Memory B cell (primary cell): ENCODE results near the gene TGM2.
A peak's percentile ranks its signal among the peaks of the same experiment; 100 is the strongest.

Experiments
- ATAC-seq: fragments of 150-1000 bp; cut with Tn5 transposase; 2 replicates; pipeline ENCODE4 v1.10.0; 2021; ENCODE audit warnings: low read depth, mild to moderate bottlenecking, moderate library complexity
- DNase-seq, 2 donors: peaks; one replicate each; pipeline ENCODE4 v3.0.0; 2022; ENCODE audit warnings: low spot score in 2 of 2
- H3K27ac Mint-ChIP-seq: one replicate; pipeline ENCODE4 v1.8.0; 2022; ENCODE audit warnings: mild to moderate bottlenecking, moderate library complexity, mixed read lengths
- H3K27me3 Mint-ChIP-seq: one replicate; pipeline ENCODE4 v1.8.0; 2022; ENCODE audit warnings: mixed read lengths
- H3K36me3 Mint-ChIP-seq: one replicate; pipeline ENCODE4 v1.8.0; 2022; ENCODE audit warnings: mild to moderate bottlenecking, mixed read lengths
- H3K4me1 Mint-ChIP-seq: one replicate; pipeline ENCODE4 v1.8.0; 2022; ENCODE audit warnings: mixed read lengths
- H3K4me3 Mint-ChIP-seq: one replicate; pipeline ENCODE4 v1.8.0; 2022; ENCODE audit warnings: mild to moderate bottlenecking, moderate library complexity, mixed read lengths
- H3K9me3 Mint-ChIP-seq: one replicate; pipeline ENCODE4 v1.8.0; 2022; ENCODE audit warnings: mixed read lengths

The TGM2 gene

GRCh38 chr20:38175304-38176180 is 10.5 kb upstream of the TGM2 start:
- H3K27ac Mint-ChIP-seq, result no peak overlapping the region

GRCh38 chr20:38173237-38174156 is 8.4 kb upstream of the TGM2 start:
- H3K36me3 Mint-ChIP-seq, result no peaks in the 10 kb centered on the region
- no peak overlapping the region for H3K4me3 Mint-ChIP-seq
- H3K27ac Mint-ChIP-seq, result no peak overlapping the region
- no peak for DNase-seq
- H3K9me3 Mint-ChIP-seq, result no peaks in the 10 kb centered on the region
- H3K4me1 Mint-ChIP-seq, result peaks cover 9% of the 10 kb centered on the region
- H3K27me3 Mint-ChIP-seq, result peaks cover 11% of the 10 kb centered on the region
- no peak for ATAC-seq

More at GRCh38 chr20:38175304-38176180, 10.5 kb upstream of the TGM2 start:
- H3K36me3 Mint-ChIP-seq, result no peaks in the 10 kb centered on the region
- DNase-seq, result no peak
- ATAC-seq, result no peak
- no peaks in the 10 kb centered on the region for H3K9me3 Mint-ChIP-seq
- no peak overlapping the region for H3K4me3 Mint-ChIP-seq
- H3K27me3 Mint-ChIP-seq, result peaks cover 14% of the 10 kb centered on the region
- H3K4me1 Mint-ChIP-seq, result no peaks in the 10 kb centered on the region

DNA sequence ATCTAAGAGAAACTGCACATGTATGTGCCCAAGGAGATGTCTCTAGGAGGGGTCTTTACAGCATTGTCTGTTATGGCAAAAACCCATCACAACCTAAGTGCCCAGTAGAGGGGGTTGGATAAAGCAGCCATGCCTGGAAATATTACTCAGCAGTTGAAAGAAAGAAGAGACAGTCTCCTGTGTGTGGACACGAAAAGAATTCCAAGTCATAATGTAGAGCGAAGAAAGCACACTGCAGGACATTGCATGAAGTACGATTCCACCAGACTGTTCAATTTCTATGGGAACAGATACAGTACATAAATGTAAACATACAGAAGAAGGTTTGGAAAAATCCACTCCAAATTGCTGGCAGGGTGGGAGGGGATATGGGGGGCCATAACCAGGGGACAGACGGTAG is 7.3 kb upstream of the TGM2 start:
- peaks cover 9% of the 10 kb centered on the region for H3K4me1 Mint-ChIP-seq
- no peak overlapping the region for H3K4me3 Mint-ChIP-seq
- DNase-seq (no peak), ATAC-seq (no peak)
- no peaks in the 10 kb centered on the region for H3K9me3 Mint-ChIP-seq
- H3K27ac Mint-ChIP-seq, result no peak overlapping the region
- H3K27me3 Mint-ChIP-seq, result peaks cover 4% of the 10 kb centered on the region
- H3K36me3 Mint-ChIP-seq, result no peaks in the 10 kb centered on the region

DNA sequence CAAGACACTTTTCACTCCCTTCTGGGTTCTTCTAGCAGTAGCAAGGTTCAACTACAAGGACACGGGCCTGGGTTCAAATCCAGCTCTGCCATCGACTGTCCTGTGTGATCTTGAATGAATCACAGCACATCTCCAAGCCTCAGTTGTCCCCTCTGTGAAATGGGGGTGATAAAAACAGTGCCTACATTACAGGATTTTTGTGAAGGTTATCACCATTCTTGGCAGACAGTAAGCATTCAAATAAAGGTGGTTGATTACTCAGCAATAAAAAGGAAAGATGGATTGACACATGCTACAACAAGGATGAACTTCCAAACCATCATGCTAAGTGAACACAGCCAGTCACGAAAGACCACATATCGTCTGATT is 6.6 kb upstream of the TGM2 start:
- DNase-seq (no peak), ATAC-seq (no peak)
- no peak overlapping the region for H3K27ac Mint-ChIP-seq
- H3K4me1 Mint-ChIP-seq, result peaks cover 9% of the 10 kb centered on the region
- H3K9me3 Mint-ChIP-seq, result no peaks in the 10 kb centered on the region
- H3K4me3 Mint-ChIP-seq, result no peak overlapping the region
- no peaks in the 10 kb centered on the region for H3K36me3 Mint-ChIP-seq
- H3K27me3 Mint-ChIP-seq, result peaks cover 2% of the 10 kb centered on the region

DNA sequence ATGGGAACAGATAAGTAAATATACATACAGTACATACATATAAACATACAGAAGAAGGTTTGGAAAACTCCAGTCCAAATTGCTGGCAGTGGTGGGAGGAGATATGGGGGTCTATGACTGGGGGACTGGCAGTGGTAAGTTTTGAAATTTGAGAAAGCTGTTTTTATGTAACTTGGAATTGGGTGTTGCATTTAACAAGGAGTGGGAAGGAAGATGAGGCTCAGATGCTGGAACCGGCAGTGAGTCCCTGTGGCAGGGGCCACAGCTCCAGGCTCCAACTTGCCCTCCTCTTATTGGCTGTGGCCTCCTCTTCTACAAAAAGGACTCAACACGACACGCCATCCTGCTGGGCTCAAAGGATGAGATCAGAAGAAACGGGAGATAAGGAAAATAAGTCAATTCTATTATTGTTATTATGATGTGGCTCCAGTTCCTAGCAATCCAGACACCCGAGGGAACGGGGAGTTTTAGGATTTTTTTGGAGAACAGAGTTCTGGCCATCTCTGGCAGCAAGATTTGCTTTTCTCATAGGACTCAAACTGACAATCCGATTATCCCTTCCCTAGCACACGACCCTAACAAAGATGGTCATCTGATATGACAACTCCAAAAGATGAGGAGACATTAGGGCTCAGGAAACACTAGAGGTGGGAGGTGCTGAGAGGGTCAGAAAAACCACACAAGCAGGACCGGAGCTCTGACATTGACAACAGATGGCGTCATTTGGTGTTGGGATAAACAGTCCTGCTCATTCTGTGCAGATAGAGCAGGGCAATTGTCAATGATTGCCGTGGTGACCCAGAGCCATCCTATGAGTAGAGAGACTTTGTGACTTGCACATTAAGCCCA is 6.0 kb upstream of the TGM2 start:
- no peak overlapping the region for H3K4me3 Mint-ChIP-seq
- no peak for ATAC-seq
- no peaks in the 10 kb centered on the region for H3K36me3 Mint-ChIP-seq
- no peak overlapping the region for H3K27ac Mint-ChIP-seq
- peaks cover 12% of the 10 kb centered on the region for H3K4me1 Mint-ChIP-seq
- H3K9me3 Mint-ChIP-seq, result no peaks in the 10 kb centered on the region
- H3K27me3 Mint-ChIP-seq, result peaks cover 2% of the 10 kb centered on the region
- DNase-seq, result no peak

DNA sequence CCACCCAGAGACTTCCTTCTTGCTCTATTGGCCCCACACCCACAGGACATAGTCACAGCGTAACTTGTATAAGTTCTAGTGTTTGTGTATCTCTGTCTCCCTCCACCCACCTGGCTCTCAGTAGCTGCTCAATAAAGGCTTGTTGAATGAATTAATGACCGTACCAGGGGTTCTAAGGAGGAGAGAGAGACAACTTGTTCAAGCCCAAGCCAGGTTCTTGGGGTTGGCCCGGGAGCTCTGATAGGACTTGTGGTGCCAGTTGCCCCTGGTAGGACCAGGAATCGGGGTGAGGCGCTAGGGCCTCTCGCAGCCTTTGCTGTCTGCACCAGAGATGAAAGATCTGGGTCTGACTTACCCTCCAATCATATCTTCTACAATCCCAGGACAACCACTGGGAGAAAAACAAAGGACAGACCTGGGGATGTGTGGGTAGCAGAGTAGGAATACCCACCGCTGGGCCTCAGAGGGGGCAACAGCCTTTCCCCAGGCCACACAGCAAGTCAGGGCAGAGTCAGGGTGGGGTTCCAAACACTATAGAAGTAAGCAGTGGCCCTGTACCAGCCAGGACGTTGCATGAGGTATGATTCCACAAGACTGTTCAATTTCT is 5.3 kb upstream of the TGM2 start:
- Mint-ChIP-seq H3K27me3 (peaks cover 2% of the 10 kb centered on the region), H3K27ac (no peak overlapping the region), H3K4me3 (no peak overlapping the region), H3K36me3 (no peaks in the 10 kb centered on the region), H3K4me1 (peaks cover 18% of the 10 kb centered on the region), H3K9me3 (no peaks in the 10 kb centered on the region)
- ATAC-seq (no peak), DNase-seq (no peak)

- Mint-ChIP-seq H3K4me3 (no peak overlapping the region), H3K36me3 (no peaks in the 10 kb centered on the region), H3K4me1 (peaks cover 19% of the 10 kb centered on the region), H3K27ac (no peak overlapping the region), H3K9me3 (no peaks in the 10 kb centered on the region), H3K27me3 (peaks cover 2% of the 10 kb centered on the region)
- DNase-seq (no peak), ATAC-seq (no peak)
Measured at GRCh38 chr20:38169636-38170193, 4.6 kb upstream of the TGM2 start.

DNA sequence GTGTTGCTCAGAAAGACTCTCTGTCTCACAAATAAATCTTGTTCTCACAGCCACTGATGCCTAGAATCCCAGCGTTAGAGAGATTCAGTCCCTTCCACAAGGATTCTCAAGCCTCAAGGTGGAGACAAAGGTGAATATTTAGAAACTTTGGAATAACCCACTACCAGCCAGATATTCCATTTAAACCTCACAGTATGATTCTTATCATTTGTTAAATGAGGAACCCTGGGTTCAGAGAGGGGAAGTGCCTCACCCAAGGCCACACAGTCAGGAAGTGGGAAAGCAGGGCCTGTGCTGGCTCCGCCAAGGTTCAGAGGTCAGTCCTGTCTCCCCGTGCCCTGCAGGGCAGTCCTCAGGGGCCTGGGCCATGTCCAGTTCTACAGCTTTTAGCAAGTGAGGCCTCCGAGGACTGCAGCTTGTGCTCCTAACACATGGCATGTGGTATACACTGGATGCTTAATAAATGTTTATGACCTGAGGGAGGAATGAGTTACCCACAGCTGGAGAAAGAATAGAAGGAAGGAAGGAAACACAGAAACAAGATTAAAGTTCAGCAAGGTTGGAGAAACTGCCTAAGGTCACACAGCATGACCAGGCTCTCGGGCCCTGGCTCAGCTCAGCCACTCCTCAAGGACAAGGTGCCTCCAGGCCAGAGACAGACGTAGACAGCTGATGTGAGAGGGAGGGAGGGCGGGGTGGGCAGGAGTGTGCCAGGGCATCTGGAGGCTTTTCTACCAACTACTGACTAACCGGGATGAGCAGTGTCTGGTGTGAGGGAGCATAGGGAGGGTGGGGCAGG is 3.9 kb upstream of the TGM2 start:
- ATAC-seq (no peak), DNase-seq (no peak)
- Mint-ChIP-seq H3K36me3 (no peaks in the 10 kb centered on the region), H3K27ac (peak overlapping the region; percentile 62), H3K4me3 (no peak overlapping the region), H3K9me3 (no peaks in the 10 kb centered on the region), H3K4me1 (peaks cover 19% of the 10 kb centered on the region), H3K27me3 (peaks cover 2% of the 10 kb centered on the region)

DNA sequence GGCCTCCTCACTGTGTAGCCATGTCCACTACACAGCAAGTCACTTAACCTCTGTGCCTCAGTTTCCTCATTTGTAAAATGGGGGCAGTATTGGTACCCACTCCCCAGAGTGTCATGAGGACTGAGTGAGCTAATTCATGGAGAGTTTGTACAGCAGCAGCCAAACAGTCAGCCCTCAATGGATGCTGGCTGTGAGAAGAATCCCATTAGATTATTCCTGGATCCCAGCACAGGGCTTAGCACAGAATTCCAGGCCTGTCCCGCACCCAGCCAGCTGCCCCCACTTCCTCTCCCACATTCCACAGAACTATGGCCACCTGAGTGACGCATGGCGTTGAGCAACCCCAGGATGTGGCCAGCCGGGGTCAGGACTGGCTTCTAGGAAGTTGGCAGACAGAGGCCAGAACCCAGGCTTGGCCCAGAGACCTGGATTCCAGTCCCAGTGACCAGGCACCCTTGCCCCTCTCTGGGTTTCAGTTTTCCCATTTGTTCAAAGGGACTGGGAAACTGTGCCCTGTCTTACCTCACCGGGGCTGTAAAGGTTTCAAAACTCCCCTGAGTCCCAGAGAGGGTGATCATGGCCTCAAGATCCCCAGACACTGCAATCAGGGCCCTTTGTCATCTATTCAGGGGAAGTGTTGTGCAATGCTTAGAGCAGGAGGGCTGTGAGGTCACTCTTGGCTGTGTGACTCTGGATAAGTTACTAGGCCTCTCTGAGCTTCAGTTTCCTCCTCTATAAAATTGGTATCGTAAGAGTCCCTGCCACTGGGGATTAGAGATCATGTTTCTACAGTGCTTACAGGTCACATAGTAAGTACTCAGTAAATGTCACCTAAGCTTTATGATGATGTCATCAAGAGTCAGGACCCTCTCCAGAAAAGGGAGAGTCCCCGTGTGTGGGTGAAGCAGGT is 3.0 kb upstream of the TGM2 start:
- no peak overlapping the region for H3K4me3 Mint-ChIP-seq
- ATAC-seq (no peak), DNase-seq (no peak)
- H3K27ac Mint-ChIP-seq, result peak overlapping the region; percentile 62
- peaks cover 2% of the 10 kb centered on the region for H3K27me3 Mint-ChIP-seq
- peaks cover 19% of the 10 kb centered on the region for H3K4me1 Mint-ChIP-seq
- no peaks in the 10 kb centered on the region for H3K36me3 Mint-ChIP-seq
- no peaks in the 10 kb centered on the region for H3K9me3 Mint-ChIP-seq

DNA sequence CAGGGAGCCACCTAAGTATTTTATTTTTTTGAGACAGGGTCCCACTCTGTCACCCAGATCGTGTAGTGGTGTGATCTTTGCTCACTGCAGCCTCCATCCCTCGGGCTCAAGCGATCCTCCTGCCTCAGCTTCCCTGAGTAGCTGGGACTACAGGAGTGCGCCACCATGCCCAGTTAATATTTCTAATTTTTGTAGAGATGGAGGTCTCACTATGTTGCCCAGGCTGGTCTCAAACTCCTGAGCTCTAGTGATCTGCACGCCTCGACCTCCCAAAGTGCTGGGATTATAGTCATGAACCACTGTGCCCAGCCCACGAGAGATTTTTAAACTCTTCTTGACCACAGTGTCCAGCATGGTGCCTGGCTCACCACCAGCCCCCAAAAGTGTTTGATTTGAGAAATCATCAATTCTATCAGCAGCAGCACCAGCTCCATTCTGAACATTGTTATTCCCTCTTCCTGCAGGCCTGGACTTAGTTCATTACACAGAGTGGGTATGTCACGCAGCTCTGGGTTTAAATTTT is 2.3 kb upstream of the TGM2 start:
- Mint-ChIP-seq H3K36me3 (no peaks in the 10 kb centered on the region), H3K9me3 (no peaks in the 10 kb centered on the region), H3K4me1 (peaks cover 19% of the 10 kb centered on the region), H3K27me3 (peaks cover 2% of the 10 kb centered on the region), H3K4me3 (no peak overlapping the region), H3K27ac (no peak overlapping the region)
- DNase-seq (no peak), ATAC-seq (no peak)

DNA sequence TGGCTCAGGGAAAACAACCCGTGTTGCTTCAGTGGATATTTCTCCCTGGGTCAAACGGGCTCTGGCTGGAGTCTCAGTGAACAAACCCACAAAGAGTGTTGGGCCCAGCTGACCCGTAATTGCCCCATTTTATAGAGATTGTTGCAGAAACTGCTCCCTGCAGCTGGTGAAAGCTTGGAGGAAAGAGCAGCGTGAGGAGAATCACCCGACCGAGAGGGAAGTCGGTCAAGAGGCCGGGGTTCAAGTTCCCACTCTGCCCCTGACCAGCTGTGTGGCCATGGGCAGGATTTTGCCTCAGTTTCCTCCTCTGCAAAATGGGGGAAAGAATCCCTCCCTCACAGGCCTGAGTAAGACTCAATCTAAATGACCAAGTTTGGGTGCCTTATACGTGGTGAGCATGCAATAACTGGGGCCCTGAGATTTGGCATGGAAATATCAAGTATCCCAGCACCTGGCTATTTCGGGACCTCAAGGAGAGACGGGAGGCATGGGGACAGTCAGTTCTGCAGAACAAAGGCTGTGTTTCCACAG is 1.7 kb upstream of the TGM2 start:
- H3K27me3 Mint-ChIP-seq, result peaks cover under 1% of the 10 kb centered on the region
- H3K27ac Mint-ChIP-seq, result no peak overlapping the region
- H3K4me3 Mint-ChIP-seq, result no peak overlapping the region
- ATAC-seq, result no peak
- no peaks in the 10 kb centered on the region for H3K9me3 Mint-ChIP-seq
- H3K4me1 Mint-ChIP-seq, result peaks cover 19% of the 10 kb centered on the region
- no peaks in the 10 kb centered on the region for H3K36me3 Mint-ChIP-seq
- no peak for DNase-seq
